ENCODE results near the gene PCOLCE2.
A peak's percentile ranks its signal among the peaks of the same experiment; 100 is the strongest.
"Not testable (repeated sequence)": the region's sequence is repeated elsewhere in the genome, so short reads cannot be mapped to it uniquely, and the experiment has no call there.

The PCOLCE2 gene

GRCh38 chr3:142875099-142875498 lies 13.8 kb downstream of the PCOLCE2 start:
- TF ChIP-seq, protein P1, sequence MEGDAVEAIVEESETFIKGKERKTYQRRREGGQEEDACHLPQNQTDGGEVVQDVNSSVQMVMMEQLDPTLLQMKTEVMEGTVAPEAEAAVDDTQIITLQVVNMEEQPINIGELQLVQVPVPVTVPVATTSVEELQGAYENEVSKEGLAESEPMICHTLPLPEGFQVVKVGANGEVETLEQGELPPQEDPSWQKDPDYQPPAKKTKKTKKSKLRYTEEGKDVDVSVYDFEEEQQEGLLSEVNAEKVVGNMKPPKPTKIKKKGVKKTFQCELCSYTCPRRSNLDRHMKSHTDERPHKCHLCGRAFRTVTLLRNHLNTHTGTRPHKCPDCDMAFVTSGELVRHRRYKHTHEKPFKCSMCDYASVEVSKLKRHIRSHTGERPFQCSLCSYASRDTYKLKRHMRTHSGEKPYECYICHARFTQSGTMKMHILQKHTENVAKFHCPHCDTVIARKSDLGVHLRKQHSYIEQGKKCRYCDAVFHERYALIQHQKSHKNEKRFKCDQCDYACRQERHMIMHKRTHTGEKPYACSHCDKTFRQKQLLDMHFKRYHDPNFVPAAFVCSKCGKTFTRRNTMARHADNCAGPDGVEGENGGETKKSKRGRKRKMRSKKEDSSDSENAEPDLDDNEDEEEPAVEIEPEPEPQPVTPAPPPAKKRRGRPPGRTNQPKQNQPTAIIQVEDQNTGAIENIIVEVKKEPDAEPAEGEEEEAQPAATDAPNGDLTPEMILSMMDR (IDR thresholded peaks at IDR 0.05; ENCODE audit: poor library complexity, severe bottlenecking), result no peak
- Histone ChIP-seq H3K36me3 (ENCODE audit: low read depth) (no peaks in the 10 kb centered on the region), H3K4me3 (ENCODE audit: severe bottlenecking) (no peak overlapping the region), H3K27me3 (ENCODE audit: insufficient read depth, poor library complexity, severe bottlenecking) (no peaks in the 10 kb centered on the region), H3K9me3 (ENCODE audit: severe bottlenecking) (no peaks in the 10 kb centered on the region), H3K27ac (ENCODE audit: poor library complexity, severe bottlenecking) (no peak overlapping the region), H3K4me1 (ENCODE audit: insufficient read depth, poor library complexity, severe bottlenecking) (no peaks in the 10 kb centered on the region)
- no peak for DNase-seq (ENCODE audit: low spot score)
- no peak for ATAC-seq (ENCODE audit: low read depth)

- peak; percentile 48; the same call in 2 of the 3 replicates for ATAC-seq (ENCODE audit: low read depth)
- not testable (repeated sequence) for H3K4me3 ChIP-seq (ENCODE audit: severe bottlenecking); DNase-seq (ENCODE audit: low spot score); H3K9me3 ChIP-seq (ENCODE audit: severe bottlenecking); H3K36me3 ChIP-seq (ENCODE audit: low read depth); H3K27ac ChIP-seq (ENCODE audit: poor library complexity, severe bottlenecking); H3K27me3 ChIP-seq (ENCODE audit: insufficient read depth, poor library complexity, severe bottlenecking)
- H3K4me1 ChIP-seq (ENCODE audit: insufficient read depth, poor library complexity, severe bottlenecking), result peaks cover 13% of the 10 kb centered on the region
Observed at GRCh38 chr3:142868382-142868781, 20.5 kb downstream of the PCOLCE2 start.

DNA sequence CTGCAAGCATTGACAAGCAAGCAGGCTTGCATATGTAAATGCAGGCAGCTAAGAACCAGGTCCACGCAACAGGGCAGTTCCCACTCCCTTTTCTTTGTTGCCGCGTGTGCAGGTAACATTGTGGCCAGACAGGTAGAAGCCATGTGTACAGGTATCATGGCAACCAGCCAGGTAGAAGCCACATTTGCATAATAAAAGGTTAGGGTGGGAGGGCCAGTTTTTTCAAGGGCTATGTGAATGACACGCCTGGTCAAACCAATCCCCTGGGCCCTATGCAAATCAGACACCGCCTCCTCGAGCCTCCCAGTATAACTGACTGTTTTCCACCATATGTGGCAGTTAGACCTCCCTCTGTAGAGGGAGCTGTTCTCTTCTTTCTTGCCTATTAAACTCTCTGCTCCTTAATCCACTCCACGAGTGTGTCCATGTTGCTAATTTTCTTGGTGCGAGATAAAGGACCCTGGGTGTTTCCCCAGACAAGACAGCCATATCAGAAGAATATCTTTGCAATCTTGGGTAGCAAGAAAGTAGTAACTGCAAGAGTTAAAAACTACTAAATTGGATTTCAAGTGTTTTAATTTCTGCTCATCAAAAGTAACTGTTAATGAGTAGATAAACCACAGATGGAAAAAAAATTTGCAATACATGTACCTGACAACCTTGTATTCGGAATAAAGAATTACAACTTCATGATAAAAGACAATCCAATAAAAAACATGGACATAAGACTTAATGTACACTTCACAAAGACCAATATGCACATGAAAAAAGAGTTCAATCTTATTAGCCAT lies 21.8 kb downstream of the PCOLCE2 start:
- TF ChIP-seq, protein P1 (IDR thresholded peaks at IDR 0.05; ENCODE audit: poor library complexity, severe bottlenecking), result no peak
- H3K4me1 ChIP-seq (ENCODE audit: insufficient read depth, poor library complexity, severe bottlenecking), result peaks cover 20% of the 10 kb centered on the region
- no peaks in the 10 kb centered on the region for H3K36me3 ChIP-seq (ENCODE audit: low read depth)
- ATAC-seq (ENCODE audit: low read depth) (no peak), DNase-seq (ENCODE audit: low spot score) (no peak)
- H3K9me3 ChIP-seq (ENCODE audit: severe bottlenecking), result no peaks in the 10 kb centered on the region
- no peak overlapping the region for H3K27ac ChIP-seq (ENCODE audit: poor library complexity, severe bottlenecking)
- no peak overlapping the region for H3K4me3 ChIP-seq (ENCODE audit: severe bottlenecking)
- H3K27me3 ChIP-seq (ENCODE audit: insufficient read depth, poor library complexity, severe bottlenecking), result no peaks in the 10 kb centered on the region

- Histone ChIP-seq H3K4me1 (ENCODE audit: insufficient read depth, poor library complexity, severe bottlenecking) (peaks cover 20% of the 10 kb centered on the region), H3K27me3 (ENCODE audit: insufficient read depth, poor library complexity, severe bottlenecking) (no peaks in the 10 kb centered on the region), H3K27ac (ENCODE audit: poor library complexity, severe bottlenecking) (peak overlapping the region; percentile 42), H3K36me3 (ENCODE audit: low read depth) (no peaks in the 10 kb centered on the region), H3K9me3 (ENCODE audit: severe bottlenecking) (no peaks in the 10 kb centered on the region), H3K4me3 (ENCODE audit: severe bottlenecking) (no peak overlapping the region)
- DNase-seq (ENCODE audit: low spot score) (no peak), ATAC-seq (ENCODE audit: low read depth) (peak; percentile 17; the same call in 1 of the 3 replicates)
- TF ChIP-seq, protein P1 (IDR thresholded peaks at IDR 0.05; ENCODE audit: poor library complexity, severe bottlenecking), result no peak
Observed at GRCh38 chr3:142863930-142864920, 24.7 kb downstream of the PCOLCE2 start.

- H3K27ac ChIP-seq (ENCODE audit: poor library complexity, severe bottlenecking), result peak overlapping the region; percentile 42
- no peaks in the 10 kb centered on the region for H3K9me3 ChIP-seq (ENCODE audit: severe bottlenecking)
- ATAC-seq (ENCODE audit: low read depth) (peak; percentile 97), DNase-seq (ENCODE audit: low spot score) (peak; percentile 72)
- peaks cover 20% of the 10 kb centered on the region for H3K4me1 ChIP-seq (ENCODE audit: insufficient read depth, poor library complexity, severe bottlenecking)
- no peaks in the 10 kb centered on the region for H3K36me3 ChIP-seq (ENCODE audit: low read depth)
- no peak overlapping the region for H3K4me3 ChIP-seq (ENCODE audit: severe bottlenecking)
- TF ChIP-seq, protein P1 (IDR thresholded peaks at IDR 0.05; ENCODE audit: poor library complexity, severe bottlenecking), result no peak
- H3K27me3 ChIP-seq (ENCODE audit: insufficient read depth, poor library complexity, severe bottlenecking), result no peaks in the 10 kb centered on the region
Observed at GRCh38 chr3:142863010-142863817, 25.7 kb downstream of the PCOLCE2 start.

All from RWPE2 (cell line).